ENCODE results near the gene MRPL22. TPM values are rescaled to one million over a fixed set of nuclear protein-coding genes. Genes with fewer than 3 reads are reported as not detected.

Gene MRPL22
- total RNA-seq, 1 experiment from 2014 or later: 68.3 TPM

DNA sequence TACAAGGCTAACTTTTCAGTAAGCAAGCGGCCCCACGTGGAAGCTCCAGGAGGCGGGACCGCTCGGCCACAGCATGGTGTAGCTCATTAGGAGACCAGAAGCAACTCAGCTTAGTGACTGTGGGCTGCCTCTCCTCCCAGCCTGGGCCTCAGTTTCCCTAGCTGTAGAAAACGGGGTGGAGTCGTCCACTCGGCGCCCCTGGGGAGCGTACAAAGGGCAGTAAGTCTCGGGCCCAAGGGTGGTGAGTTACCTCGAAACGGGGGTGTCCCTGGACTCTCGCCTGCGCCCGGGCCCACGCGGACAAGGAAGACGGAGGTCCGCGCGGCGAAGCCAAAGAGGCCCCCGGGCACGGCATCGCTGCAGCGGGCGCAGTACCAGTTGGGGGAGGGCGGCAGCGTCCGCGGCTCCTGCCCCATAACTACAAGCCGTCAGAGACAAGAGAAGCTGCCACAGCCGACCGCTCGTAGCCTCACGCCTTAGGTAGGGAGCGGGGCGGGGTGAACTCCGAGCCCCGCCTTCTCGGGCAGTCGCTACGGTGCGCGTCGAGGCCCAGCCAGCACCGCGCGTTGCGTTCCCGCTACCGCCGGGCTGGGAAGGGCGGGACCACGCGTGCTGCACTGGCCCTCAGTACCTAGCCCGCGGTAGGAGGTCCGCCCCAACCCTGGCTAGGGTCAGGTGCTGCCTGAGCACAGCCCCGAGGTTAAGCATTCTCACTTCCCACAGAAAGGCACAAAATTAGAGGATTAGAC is 3.0 kb upstream of the MRPL22 start, which contains the start of gene GEMIN5:
Gene GEMIN5 (minus strand): TSS at position 494 of the 749 bp plus-strand sequence. CDS start 78 bp downstream, at position 416.
- peak within 1 kb of the TSS; percentile 86 for H3K9ac ChIP-seq (ENCODE audit: low read length)
- BruUV-seq (replicated peaks): no TSS peak

More for the DNA sequence above, 3.0 kb upstream of the MRPL22 start, which contains the start of gene GEMIN5:
- Histone ChIP-seq H3K36me3 (ENCODE audit: control insufficient read depth in 1 of 2, insufficient read depth in 2 of 2, low read length in 2 of 2) (peaks cover 6 to 18% of the 10 kb centered on the region in 2 experiments; a peak in 3 of 4 replicates), H3K79me2 (ENCODE audit: insufficient read depth, low read length) (peaks cover 66% of the 10 kb centered on the region), H3K9me2 (ENCODE audit: insufficient read depth) (no peaks in the 10 kb centered on the region), H4K20me1 (ENCODE audit: insufficient read depth) (peaks cover 5% of the 10 kb centered on the region; the same call in 1 of the 2 replicates), H3K9me3 (ENCODE audit: control insufficient read depth in 1 of 2, insufficient read depth in 1 of 2, low read depth in 1 of 2, low read length in 2 of 2) (no peaks in the 10 kb centered on the region), H3K27ac (ENCODE audit: low read depth, low read length) (peak within 1 kb of the TSS; percentile 46), H3K4me3 (replicated peaks in 1 of 2; ENCODE audit: low read depth in 1 of 2, low read length in 2 of 2) (peak within 1 kb of the TSS; percentile 92 to 98), H2AFZ (ENCODE audit: low read depth, low read length, poor library complexity, severe bottlenecking) (peak within 1 kb of the TSS; percentile 73), H3K4me1 (ENCODE audit: control insufficient read depth in 1 of 2, insufficient read depth in 2 of 2, low read length in 2 of 2) (peaks cover 9 to 21% of the 10 kb centered on the region in 2 experiments), H3K27me3 (ENCODE audit: insufficient read depth, low read length) (no peaks in the 10 kb centered on the region), H3K4me2 (ENCODE audit: low read length) (peak within 1 kb of the TSS; percentile 93)
- peak; percentile 77 for DNase-seq (ENCODE audit: low read depth, low spot score)
- ChIA-PET CTCF (interaction anchor here (0.6 to 1.0 kb wide), 2 partner anchors 124 to 288 kb away, joined by 4 to 5 read pairs; no protein-coding TSS in a partner anchor), POLR2A (interaction anchor here (1.0 to 1.3 kb wide), 2 partner anchors 24 to 81 kb away, joined by 3 read pairs; no protein-coding TSS in a partner anchor), RAD21 (ENCODE audit: low non-redundant PET in 1 of 2, low total read pairs in 2 of 2, uncharacterized antibody in 2 of 2, unreplicated experiment in 2 of 2) (no interaction called here)
- peak; percentile 44 for TF ChIP-seq TCF7L2 (IDR thresholded peaks at IDR 0.05; ENCODE audit: borderline replicate concordance, extremely low read depth, insufficient read depth, insufficient read length)
- peak; percentile 86 for TF ChIP-seq ZBTB33 (IDR thresholded peaks at IDR 0.05; ENCODE audit: extremely low read depth, insufficient replicate concordance, low read length)
- TF ChIP-seq EGR1 (IDR thresholded peaks at IDR 0.05; ENCODE audit: low read depth): no peak
- TF ChIP-seq ELF1 (IDR thresholded peaks at IDR 0.05; ENCODE audit: borderline replicate concordance, low read depth): no peak
- peak; percentile 64 for TF ChIP-seq POLR2A (IDR thresholded peaks at IDR 0.05; ENCODE audit: borderline replicate concordance, extremely low read depth, insufficient read depth, insufficient read length)
- peak; percentile 85; the same call in 1 of the 2 replicates for TF ChIP-seq SIN3A (IDR thresholded peaks at IDR 0.05; ENCODE audit: low read depth)
- peak; percentile 78 for TF ChIP-seq YY1 (IDR thresholded peaks at IDR 0.05; ENCODE audit: extremely low read depth, insufficient replicate concordance, low read depth, low read length)
- TF ChIP-seq SP1 (IDR thresholded peaks at IDR 0.05; ENCODE audit: low read depth): peak; percentile 87
- TF ChIP-seq, protein P1, sequence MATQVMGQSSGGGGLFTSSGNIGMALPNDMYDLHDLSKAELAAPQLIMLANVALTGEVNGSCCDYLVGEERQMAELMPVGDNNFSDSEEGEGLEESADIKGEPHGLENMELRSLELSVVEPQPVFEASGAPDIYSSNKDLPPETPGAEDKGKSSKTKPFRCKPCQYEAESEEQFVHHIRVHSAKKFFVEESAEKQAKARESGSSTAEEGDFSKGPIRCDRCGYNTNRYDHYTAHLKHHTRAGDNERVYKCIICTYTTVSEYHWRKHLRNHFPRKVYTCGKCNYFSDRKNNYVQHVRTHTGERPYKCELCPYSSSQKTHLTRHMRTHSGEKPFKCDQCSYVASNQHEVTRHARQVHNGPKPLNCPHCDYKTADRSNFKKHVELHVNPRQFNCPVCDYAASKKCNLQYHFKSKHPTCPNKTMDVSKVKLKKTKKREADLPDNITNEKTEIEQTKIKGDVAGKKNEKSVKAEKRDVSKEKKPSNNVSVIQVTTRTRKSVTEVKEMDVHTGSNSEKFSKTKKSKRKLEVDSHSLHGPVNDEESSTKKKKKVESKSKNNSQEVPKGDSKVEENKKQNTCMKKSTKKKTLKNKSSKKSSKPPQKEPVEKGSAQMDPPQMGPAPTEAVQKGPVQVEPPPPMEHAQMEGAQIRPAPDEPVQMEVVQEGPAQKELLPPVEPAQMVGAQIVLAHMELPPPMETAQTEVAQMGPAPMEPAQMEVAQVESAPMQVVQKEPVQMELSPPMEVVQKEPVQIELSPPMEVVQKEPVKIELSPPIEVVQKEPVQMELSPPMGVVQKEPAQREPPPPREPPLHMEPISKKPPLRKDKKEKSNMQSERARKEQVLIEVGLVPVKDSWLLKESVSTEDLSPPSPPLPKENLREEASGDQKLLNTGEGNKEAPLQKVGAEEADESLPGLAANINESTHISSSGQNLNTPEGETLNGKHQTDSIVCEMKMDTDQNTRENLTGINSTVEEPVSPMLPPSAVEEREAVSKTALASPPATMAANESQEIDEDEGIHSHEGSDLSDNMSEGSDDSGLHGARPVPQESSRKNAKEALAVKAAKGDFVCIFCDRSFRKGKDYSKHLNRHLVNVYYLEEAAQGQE (IDR thresholded peaks at IDR 0.05; ENCODE audit: low read depth): no peak
- TF ChIP-seq POLR2AphosphoS5 (IDR thresholded peaks at IDR 0.05; ENCODE audit: low read depth, low read length): peak; percentile 93
- TF ChIP-seq ZFX (IDR thresholded peaks at IDR 0.05): peak; percentile 80
- peak; percentile 94 for TF ChIP-seq CBX3 (IDR thresholded peaks at IDR 0.05; ENCODE audit: low read depth)
- TF ChIP-seq MAX (IDR thresholded peaks at IDR 0.05): peak; percentile 94
- peak; percentile 89 for ATAC-seq
- intact Hi-C loops (cut with micrococcal nuclease): loop anchor here (5.0 to 10.0 kb wide), 2 partner anchors 81 to 283 kb away; partner anchors contain the start of gene CNOT8
